ENCODE data around the gene TTC21B.

GRCh38 chr2:165905269-165905668, 48.3 kb downstream of the TTC21B start:
- no peak for TF ChIP-seq POLR2A (IDR thresholded peaks at IDR 0.05)
- no peak for TF ChIP-seq CTCF (IDR thresholded peaks at IDR 0.05)

All from vagina (tissue), 2 donors.